DND-41 (cell line): ENCODE data around the gene GPR146.

Experiments
- CTCF ChIP-seq: IDR thresholded peaks from 2 replicates; pipeline ENCODE4 v1.5.1; 2012; ENCODE audit warnings: borderline replicate concordance, low read length, moderate library complexity, mild to moderate bottlenecking; ENCODE audit not compliant: poor library complexity, severe bottlenecking; ENCODE audit errors: extremely low read depth
- EZH2 ChIP-seq: IDR thresholded peaks from 3 replicates; pipeline ENCODE4 v1.6.1; 2012; ENCODE audit warnings: borderline replicate concordance, low read depth, mild to moderate bottlenecking, moderate library complexity, low read length, inconsistent platforms; ENCODE audit not compliant: severe bottlenecking

GRCh38 chr7:1085266-1085665 is 40.9 kb downstream of the GPR146 start:
- no peak for TF ChIP-seq CTCF
- no peak for TF ChIP-seq EZH2
